HUES64 (cell line): Measurements from ENCODE around the gene CCBE1.

ENCODE experiments used
- H3K27ac ChIP-seq: 2 replicates; pipeline ENCODE4 v1.7.0; 2013; ENCODE audit warnings: low read depth, low read length, inconsistent platforms
- H3K27me3 ChIP-seq: 2 replicates; pipeline ENCODE4 v1.6.1; 2013; ENCODE audit warnings: mild to moderate bottlenecking, low read length; ENCODE audit not compliant: insufficient read depth
- H3K36me3 ChIP-seq: 2 replicates; pipeline ENCODE4 v1.6.1; 2013; ENCODE audit warnings: mild to moderate bottlenecking, low read length; ENCODE audit not compliant: insufficient read depth
- H3K4me1 ChIP-seq: 2 replicates; pipeline ENCODE4 v1.6.1; 2013; ENCODE audit warnings: mild to moderate bottlenecking, low read length, moderate library complexity; ENCODE audit not compliant: insufficient read depth
- H3K4me3 ChIP-seq: 2 replicates; pipeline ENCODE4 v1.5.1; 2013; ENCODE audit warnings: mild to moderate bottlenecking, low read length, moderate library complexity
- H3K9ac ChIP-seq: 2 replicates; pipeline ENCODE4 v1.6.1; 2013; ENCODE audit warnings: mild to moderate bottlenecking, low read depth, low read length
- H3K9me3 ChIP-seq: 2 replicates; pipeline ENCODE4 v1.6.1; 2013; ENCODE audit warnings: low read depth, low read length; ENCODE audit not compliant: insufficient read depth
- WGBS: fragments of 150-250, 120-280 bp; methylation state at CpG from one replicate; pipeline ENCODE4 v1.1.7; 2013; ENCODE audit warnings: missing lambda C conversion rate; 5-methylcytosine and 5-hydroxymethylcytosine counted together

CCBE1 gene

DNA sequence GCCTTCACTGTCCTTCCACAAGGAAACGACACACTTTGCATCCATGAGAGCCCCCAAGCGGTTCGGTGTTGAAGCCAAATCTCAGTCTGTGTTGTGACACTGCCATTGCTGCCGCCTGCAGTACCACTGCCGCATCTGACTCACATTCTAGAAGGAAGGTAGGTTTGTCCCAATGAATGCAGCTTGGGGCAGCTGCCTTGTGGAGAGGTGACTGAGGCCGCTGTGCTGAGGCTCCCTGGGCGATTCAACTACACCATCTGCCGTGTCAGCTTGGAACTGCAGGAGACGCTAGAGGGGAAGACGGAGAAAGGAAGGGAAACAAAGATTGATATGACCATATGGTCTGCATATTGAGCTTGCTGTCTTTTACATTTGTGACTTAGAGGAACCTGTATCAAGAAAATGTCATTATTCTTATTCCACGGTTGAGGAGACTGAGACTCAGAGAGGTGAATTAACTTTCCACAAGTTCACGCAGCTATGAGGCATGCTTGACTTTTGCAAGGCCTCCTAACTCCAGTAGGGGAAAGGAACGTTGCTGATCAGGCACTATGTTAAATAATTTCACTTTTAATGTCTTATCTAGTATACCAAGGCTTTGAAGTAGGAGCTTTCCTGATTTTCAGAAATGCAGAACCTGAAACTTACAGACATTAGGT is 294.7 kb downstream of the CCBE1 start:
- Histone ChIP-seq H3K4me3 (no peak overlapping the region), H3K4me1 (no peaks in the 10 kb centered on the region), H3K27me3 (peaks cover 3% of the 10 kb centered on the region; the same call in 1 of the 2 replicates), H3K9me3 (no peaks in the 10 kb centered on the region), H3K9ac (no peak overlapping the region), H3K27ac (no peak overlapping the region), H3K36me3 (no peaks in the 10 kb centered on the region)
- 10% methylated on average over 12 of the region's 13 CpGs for WGBS

DNA sequence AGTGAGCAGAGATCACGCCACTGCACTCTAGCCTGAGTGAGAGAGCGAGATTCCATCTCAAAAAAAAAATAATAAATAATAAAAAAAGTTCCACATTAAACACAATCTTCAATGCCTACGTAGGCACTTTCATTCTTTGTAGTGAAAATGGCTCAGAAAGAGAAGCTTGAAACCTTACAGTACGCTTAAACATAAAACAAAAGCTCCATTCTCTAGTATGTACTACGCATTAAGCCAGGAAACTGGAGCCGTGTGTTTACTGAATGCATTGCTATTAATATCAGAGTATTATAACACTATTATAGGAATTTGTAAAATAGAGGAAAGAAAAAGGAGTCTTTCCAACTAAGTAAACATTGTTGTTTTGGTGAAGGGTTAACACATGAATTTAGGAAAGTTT is 296.8 kb downstream of the CCBE1 start:
- no peaks in the 10 kb centered on the region for H3K36me3 ChIP-seq
- 97% methylated on average over 2 of the region's 6 CpGs for WGBS
- no peak overlapping the region for H3K4me3 ChIP-seq
- no peaks in the 10 kb centered on the region for H3K4me1 ChIP-seq
- peaks cover 10% of the 10 kb centered on the region; the same call in 1 of the 2 replicates for H3K27me3 ChIP-seq
- no peaks in the 10 kb centered on the region for H3K9me3 ChIP-seq
- H3K27ac ChIP-seq = no peak overlapping the region
- no peak overlapping the region for H3K9ac ChIP-seq

DNA sequence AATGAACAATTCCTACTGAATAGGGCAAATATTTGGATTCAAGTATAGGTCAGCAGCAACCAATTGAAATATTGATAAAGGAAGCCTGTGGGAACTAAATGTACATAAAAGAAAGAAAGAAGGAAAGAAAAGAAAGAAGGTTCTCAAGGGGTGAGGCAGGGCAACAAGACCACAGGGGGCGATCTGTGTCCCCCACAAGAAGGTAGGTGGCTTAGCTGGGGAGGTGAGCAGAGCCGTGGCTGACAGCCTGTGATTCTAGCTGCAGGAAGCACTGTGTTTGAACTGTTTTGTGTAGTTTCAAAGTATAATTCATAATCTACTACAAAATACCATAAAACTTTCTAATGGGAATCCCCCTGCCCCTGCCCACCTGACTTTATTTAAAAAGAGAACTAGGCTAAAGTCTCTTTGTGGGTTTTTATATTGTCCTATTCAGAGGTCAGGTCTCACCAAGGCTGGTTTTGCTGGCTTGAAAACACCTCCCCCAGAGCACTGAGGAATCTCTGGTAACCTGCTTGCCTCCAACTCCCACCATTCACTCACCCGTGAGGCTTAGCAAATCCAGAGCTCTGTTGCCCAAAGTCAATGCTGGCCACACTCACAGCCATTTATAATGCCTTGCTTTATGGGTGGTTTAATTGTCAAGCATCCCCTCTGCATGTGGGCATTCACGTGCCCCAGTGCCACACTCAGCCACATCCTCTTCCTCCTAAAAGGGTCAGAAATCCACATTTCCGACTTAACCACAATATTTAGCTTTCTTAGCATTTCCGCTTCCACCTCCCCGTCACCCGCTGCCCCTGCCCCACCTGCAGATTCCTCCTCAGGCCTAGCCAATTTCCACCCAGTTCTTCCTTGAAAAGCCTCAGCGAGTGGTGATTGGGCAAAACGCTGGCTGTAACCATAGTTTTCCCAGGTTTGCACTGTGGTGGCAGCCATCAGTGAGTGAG is 301.7 kb downstream of the CCBE1 start:
- Histone ChIP-seq H3K4me1 (no peaks in the 10 kb centered on the region), H3K27me3 (peaks cover 52% of the 10 kb centered on the region), H3K36me3 (no peaks in the 10 kb centered on the region), H3K27ac (no peak overlapping the region), H3K4me3 (no peak overlapping the region), H3K9me3 (no peaks in the 10 kb centered on the region), H3K9ac (no peak overlapping the region)
- WGBS = 79% methylated on average over 10 of the region's 10 CpGs

DNA sequence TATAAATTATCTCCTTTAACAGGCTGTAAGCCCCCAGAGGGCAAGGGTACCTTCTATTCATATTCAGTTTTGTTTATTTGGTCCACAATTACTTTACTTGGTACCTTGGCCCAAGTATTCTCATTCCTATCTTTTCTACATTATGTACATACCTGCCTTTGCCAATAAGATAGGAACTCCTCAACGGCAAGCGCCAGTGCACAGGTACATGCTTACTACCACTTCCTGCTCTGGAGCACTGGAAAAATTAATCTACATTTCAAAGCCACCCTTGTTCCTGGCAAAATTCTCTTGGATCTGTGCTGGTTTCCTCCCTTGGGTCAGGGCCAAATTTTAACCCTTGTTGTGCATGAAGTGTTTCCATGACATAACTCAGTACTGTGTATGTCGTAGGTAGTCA is 303.8 kb downstream of the CCBE1 start:
- 87% methylated on average over 3 of the region's 3 CpGs for WGBS
- peaks cover 72% of the 10 kb centered on the region for H3K27me3 ChIP-seq
- H3K9me3 ChIP-seq = no peaks in the 10 kb centered on the region

DNA sequence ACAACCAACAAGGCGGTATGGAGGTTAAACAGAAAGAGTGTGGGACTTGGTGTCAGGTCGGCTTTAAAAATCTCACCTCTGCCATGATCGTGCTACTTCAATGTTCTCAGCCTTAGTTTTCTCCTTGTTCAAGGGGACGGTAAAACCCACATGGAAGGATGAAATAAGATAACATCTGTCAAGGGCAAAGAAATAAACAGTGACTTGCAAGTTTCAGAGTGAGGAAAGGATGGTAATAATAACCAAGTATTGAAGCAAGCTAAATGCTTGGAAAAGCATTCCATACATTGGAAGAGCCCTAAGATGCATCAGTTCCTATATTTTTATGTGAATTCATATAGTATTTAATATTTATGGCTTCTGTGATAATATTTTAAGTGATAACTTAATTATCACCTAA is 308.4 kb downstream of the CCBE1 start:
- H3K27me3 ChIP-seq = peaks cover 97% of the 10 kb centered on the region
- H3K9ac ChIP-seq = no peak overlapping the region
- H3K4me3 ChIP-seq = no peak overlapping the region
- 84% methylated on average over 4 of the region's 4 CpGs for WGBS
- no peaks in the 10 kb centered on the region for H3K36me3 ChIP-seq
- peaks cover 28% of the 10 kb centered on the region for H3K4me1 ChIP-seq
- no peak overlapping the region for H3K27ac ChIP-seq
- H3K9me3 ChIP-seq = no peaks in the 10 kb centered on the region

More for the DNA sequence above, 303.8 kb downstream of the CCBE1 start:
- Histone ChIP-seq H3K4me1 (peaks cover 7% of the 10 kb centered on the region), H3K9ac (no peak overlapping the region), H3K36me3 (no peaks in the 10 kb centered on the region), H3K4me3 (no peak overlapping the region), H3K27ac (no peak overlapping the region)

DNA sequence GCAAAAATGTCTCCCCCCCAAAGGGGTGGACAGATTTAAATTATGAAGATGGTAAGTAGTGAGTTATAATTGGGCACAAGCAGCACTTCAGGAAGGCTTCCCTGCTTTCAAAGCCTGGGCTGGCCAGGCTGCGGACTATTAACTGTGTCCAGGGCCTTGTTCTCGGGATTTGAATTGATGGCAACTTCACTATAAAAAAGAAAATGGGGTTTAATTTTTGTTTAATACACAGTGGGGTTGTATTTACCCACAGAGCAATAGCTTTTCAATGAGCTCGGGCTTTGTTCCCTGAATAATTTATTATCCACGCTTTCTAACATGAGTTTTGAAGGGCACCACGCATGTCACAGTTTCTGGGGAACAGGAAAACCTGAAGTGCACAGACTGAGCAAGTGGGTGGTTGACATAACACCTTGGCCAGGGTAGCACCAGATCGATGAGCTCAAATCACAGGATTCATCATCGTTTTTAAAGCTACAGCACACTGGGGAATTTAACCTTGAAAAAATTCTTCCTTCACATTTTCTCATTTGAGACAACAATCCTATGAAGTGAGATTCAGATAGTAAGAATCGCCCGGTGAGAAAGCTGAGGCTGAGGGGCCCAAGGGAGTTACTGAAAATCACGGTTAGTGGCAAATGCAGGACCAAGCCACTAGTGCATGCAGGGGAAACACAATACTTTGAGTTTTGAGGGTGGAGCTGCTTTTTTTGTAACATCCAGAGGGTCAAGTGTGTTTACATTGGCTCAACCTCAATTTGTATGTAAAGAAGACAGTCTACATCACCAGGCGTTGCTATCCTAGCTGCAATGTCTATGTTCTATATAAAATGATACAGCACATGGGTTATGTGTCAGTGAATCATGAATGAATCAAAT is 309.3 kb downstream of the CCBE1 start:
- Histone ChIP-seq H3K4me1 (peaks cover 28% of the 10 kb centered on the region), H3K9ac (no peak overlapping the region), H3K27me3 (peaks cover 97% of the 10 kb centered on the region), H3K9me3 (no peaks in the 10 kb centered on the region), H3K27ac (no peak overlapping the region), H3K4me3 (no peak overlapping the region), H3K36me3 (no peaks in the 10 kb centered on the region)
- 64% methylated on average over 11 of the region's 11 CpGs for WGBS

DNA sequence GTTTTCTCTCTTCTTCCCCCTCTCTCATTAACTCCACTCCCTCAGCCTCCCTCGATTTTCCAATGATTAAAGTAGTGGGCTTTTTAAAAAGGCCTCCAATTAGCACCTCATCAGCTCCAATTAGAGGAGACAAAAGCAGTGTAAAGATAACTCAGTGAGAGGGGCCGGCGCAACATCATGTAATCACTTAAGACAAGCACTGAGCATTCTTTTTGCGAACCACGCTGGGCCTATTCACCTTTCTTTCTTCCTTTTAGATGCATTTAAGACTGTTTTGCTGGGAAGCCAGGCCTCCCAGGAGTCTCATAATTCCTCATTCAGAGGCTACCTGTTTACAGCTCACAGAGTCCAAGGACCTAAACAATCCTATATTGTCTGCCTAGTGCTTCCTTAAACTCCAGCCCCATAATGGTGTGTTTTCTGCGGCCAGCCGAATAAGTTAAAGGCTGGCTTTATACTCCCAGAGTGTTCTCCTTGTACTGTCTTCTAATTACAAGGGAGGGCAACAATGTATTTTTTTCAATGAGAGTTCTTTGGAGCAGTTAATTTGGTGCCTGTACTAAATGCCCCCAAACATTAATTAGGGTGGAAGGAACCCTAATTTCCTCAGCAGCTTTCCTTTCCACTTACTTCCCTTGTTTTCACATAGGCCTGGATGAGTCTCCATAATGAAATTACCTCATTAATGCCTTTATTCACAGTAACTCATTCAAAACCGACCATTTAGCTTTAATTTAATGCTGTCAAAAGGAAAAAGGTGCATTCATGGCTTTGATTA is 310.1 kb downstream of the CCBE1 start:
- 12% methylated on average over 7 of the region's 8 CpGs for WGBS
- Histone ChIP-seq H3K4me3 (no peak overlapping the region), H3K27me3 (peaks cover 97% of the 10 kb centered on the region), H3K36me3 (no peaks in the 10 kb centered on the region), H3K4me1 (peaks cover 28% of the 10 kb centered on the region), H3K9me3 (no peaks in the 10 kb centered on the region), H3K27ac (no peak overlapping the region), H3K9ac (no peak overlapping the region)

DNA sequence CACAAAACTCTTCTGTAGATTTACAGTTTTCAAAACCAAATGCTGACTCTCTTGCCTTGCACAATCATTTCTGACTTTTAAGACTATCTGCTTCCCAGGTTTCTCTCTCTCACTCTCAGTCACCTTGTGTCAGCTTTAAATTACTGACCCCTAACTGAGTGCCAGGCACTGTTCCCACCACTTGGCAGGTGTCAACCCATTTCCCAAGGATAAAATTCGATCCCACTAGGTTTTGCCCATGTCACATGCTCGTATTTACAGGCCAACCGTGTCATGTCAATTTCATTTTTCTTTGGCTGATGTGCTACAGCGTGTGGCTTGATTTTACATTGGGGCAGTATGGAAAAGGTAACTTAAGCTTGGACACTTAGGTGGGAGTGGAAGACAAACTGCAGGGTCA is 312.0 kb downstream of the CCBE1 start:
- peaks cover 97% of the 10 kb centered on the region for H3K27me3 ChIP-seq
- 80% methylated on average over 4 of the region's 4 CpGs for WGBS
- no peak overlapping the region for H3K27ac ChIP-seq
- peaks cover 28% of the 10 kb centered on the region for H3K4me1 ChIP-seq
- no peaks in the 10 kb centered on the region for H3K36me3 ChIP-seq
- no peak overlapping the region for H3K4me3 ChIP-seq
- no peaks in the 10 kb centered on the region for H3K9me3 ChIP-seq
- no peak overlapping the region for H3K9ac ChIP-seq

DNA sequence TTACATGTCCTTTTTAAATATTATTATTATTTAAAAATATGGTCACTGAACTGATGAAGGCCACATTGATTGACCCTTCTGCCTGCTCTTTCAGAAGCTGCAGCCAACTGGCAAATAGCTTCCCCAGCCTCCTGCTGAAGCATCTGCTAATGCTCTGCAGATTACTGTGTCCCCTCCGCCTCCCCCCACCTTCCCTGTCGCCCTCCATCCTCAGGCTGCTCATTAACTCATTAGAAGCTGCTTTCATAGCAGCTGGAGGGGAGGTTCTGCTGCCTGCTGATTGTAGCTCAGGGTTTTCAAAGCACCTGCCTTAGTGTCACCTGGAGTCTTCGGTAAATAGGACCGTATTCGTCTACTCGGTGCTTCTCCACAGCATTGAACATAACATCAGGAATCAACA is 313.4 kb downstream of the CCBE1 start:
- 38% methylated on average over 6 of the region's 6 CpGs for WGBS
- H3K36me3 ChIP-seq = no peaks in the 10 kb centered on the region
- no peaks in the 10 kb centered on the region for H3K9me3 ChIP-seq
- peaks cover 24% of the 10 kb centered on the region for H3K4me1 ChIP-seq
- peaks cover 98% of the 10 kb centered on the region for H3K27me3 ChIP-seq
- no peak overlapping the region for H3K27ac ChIP-seq
- H3K4me3 ChIP-seq = no peak overlapping the region
- H3K9ac ChIP-seq = no peak overlapping the region

DNA sequence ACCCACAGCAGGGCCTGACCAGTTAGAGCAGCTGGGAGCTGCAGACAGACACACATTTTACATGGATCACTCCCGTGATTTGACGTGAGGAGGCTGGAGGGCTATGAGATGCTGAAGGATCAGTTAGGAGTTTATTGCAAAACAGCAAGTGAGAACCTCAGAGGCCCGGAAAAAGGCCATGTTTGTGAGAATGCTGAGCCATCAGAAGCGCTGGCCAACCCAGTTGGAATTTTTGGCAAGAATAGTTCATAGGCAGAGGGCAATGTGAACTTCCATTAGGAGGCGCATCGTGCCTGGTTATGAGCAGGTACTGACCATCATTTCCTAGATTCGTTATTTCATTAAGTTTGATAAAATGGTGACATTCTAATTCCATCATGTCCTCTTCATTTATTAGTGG is 314.8 kb downstream of the CCBE1 start:
- Histone ChIP-seq H3K36me3 (no peaks in the 10 kb centered on the region), H3K4me3 (no peak overlapping the region), H3K27me3 (peaks cover 98% of the 10 kb centered on the region), H3K9me3 (no peaks in the 10 kb centered on the region), H3K4me1 (peaks cover 12% of the 10 kb centered on the region), H3K9ac (no peak overlapping the region), H3K27ac (no peak overlapping the region)
- WGBS = 75% methylated on average over 6 of the region's 7 CpGs
